ENCODE data around the gene PGBD2.
"Not testable (repeated sequence)": the region's sequence is repeated elsewhere in the genome, so short reads cannot be mapped to it uniquely, and the experiment has no call there.

Gene PGBD2

DNA sequence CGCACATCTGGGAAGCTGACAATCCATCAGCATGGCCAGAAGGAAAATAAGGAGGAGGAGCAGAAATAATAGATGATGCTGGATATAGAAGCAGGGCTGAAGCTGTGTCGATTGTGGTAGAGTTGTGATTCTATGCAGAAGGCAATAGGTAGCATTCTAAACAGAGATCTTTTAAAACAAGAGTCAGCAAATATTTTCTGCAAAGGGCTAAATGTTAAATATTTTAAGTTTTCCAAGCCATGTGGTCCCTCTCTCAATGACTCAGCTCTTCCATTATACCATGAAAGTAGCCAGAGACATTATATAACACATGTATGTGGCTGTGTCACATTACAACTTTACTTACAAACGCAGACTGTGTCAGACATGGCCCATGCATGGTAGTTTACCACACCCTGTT lies 21.2 kb downstream of the PGBD2 start:
- H3K9me3 ChIP-seq (ENCODE audit: control insufficient read depth, insufficient read depth, low read length); H3K27me3 ChIP-seq (ENCODE audit: control insufficient read depth, insufficient read depth, low read length); DNase-seq (ENCODE audit: low read depth, low spot score); H3K36me3 ChIP-seq (ENCODE audit: control insufficient read depth, insufficient read depth, low read length); H3K27ac ChIP-seq (ENCODE audit: low read length); H3K4me3 ChIP-seq (ENCODE audit: low read length); H3K4me1 ChIP-seq (ENCODE audit: control insufficient read depth, insufficient read depth, low read length): not testable (repeated sequence)
- no CpG with 5 or more reads among the region's 3 CpGs for WGBS (ENCODE audit: insufficient coverage, insufficient read length)

- H3K4me1 ChIP-seq (ENCODE audit: control insufficient read depth, insufficient read depth, low read length); H3K27ac ChIP-seq (ENCODE audit: low read length): not testable (repeated sequence)
Observed at GRCh38 chr1:248928122-248928521, 22.1 kb downstream of the PGBD2 start.

DNA sequence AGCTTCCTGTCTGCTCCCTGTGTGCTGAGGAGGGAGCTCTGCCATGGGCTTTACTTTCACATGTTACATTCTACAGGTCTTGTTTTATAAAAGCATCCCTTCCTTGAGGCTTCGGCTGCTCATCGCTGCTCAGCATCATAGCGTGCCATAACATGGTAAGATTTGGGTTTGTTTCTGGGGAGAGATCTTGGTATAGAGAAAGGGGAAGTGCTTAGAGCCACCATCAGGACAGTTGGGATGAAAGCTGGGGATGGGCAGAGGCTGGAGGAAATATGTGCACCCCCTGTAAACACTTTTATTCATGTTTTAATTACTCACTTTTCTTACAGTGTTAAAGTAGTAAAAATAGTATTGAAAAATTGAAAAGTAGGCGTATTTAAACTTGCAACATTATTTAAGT lies 24.0 kb downstream of the PGBD2 start:
- WGBS (ENCODE audit: insufficient coverage, insufficient read length), result no CpG with 5 or more reads among the region's 4 CpGs

More at GRCh38 chr1:248928122-248928521, 22.1 kb downstream of the PGBD2 start:
- H3K4me3 ChIP-seq (ENCODE audit: low read length); H3K36me3 ChIP-seq (ENCODE audit: control insufficient read depth, insufficient read depth, low read length); H3K9me3 ChIP-seq (ENCODE audit: control insufficient read depth, insufficient read depth, low read length); DNase-seq (ENCODE audit: low read depth, low spot score); H3K27me3 ChIP-seq (ENCODE audit: control insufficient read depth, insufficient read depth, low read length): not testable (repeated sequence)

DNA sequence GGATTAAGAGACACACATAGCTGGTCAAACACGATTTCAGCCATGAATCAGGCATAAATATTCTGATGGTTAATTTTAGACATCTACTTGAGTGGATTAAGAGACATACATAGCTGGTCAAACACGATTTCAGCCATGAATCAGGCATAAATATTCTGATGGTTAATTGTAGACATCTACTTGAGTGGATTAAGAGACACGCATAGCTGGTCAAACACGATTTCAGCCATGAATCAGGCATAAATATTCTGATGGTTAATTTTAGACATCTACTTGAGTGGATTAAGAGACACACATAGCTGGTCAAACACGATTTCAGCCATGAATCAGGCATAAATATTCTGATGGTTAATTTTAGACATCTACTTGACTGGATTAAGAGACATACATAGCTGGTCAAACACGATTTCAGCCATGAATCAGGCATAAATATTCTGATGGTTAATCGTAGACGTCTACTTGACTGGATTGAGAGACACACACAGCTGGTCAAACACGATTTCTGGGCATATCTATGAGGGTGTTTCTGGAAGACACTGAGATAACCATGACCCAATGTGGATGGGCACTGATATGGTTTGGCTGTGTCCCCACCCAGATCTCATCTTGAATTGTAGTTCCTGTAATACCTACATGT lies 32.3 kb downstream of the PGBD2 start:
- H3K27me3 ChIP-seq (ENCODE audit: control insufficient read depth, insufficient read depth, low read length); H3K9me3 ChIP-seq (ENCODE audit: control insufficient read depth, insufficient read depth, low read length); H3K27ac ChIP-seq (ENCODE audit: low read length); H3K36me3 ChIP-seq (ENCODE audit: control insufficient read depth, insufficient read depth, low read length); DNase-seq (ENCODE audit: low read depth, low spot score); H3K4me1 ChIP-seq (ENCODE audit: control insufficient read depth, insufficient read depth, low read length); H3K4me3 ChIP-seq (ENCODE audit: low read length): not testable (repeated sequence)
- WGBS (ENCODE audit: insufficient coverage, insufficient read length), result no CpG with 5 or more reads among the region's 9 CpGs

More for the DNA sequence above, 24.0 kb downstream of the PGBD2 start:
- not testable (repeated sequence) for H3K9me3 ChIP-seq (ENCODE audit: control insufficient read depth, insufficient read depth, low read length); H3K27me3 ChIP-seq (ENCODE audit: control insufficient read depth, insufficient read depth, low read length); H3K4me1 ChIP-seq (ENCODE audit: control insufficient read depth, insufficient read depth, low read length); H3K36me3 ChIP-seq (ENCODE audit: control insufficient read depth, insufficient read depth, low read length); H3K27ac ChIP-seq (ENCODE audit: low read length); H3K4me3 ChIP-seq (ENCODE audit: low read length); DNase-seq (ENCODE audit: low read depth, low spot score)

GRCh38 chr1:248944134-248944999 lies 38.3 kb downstream of the PGBD2 start:
- not testable (repeated sequence) for H3K4me1 ChIP-seq (ENCODE audit: control insufficient read depth, insufficient read depth, low read length); H3K4me3 ChIP-seq (ENCODE audit: low read length); H3K36me3 ChIP-seq (ENCODE audit: control insufficient read depth, insufficient read depth, low read length); DNase-seq (ENCODE audit: low read depth, low spot score); H3K9me3 ChIP-seq (ENCODE audit: control insufficient read depth, insufficient read depth, low read length); H3K27me3 ChIP-seq (ENCODE audit: control insufficient read depth, insufficient read depth, low read length); H3K27ac ChIP-seq (ENCODE audit: low read length)
- no CpG with 5 or more reads among the region's 77 CpGs for WGBS (ENCODE audit: insufficient coverage, insufficient read length)

GRCh38 chr1:248945000-248945423 lies 39.0 kb downstream of the PGBD2 start:
- H3K36me3 ChIP-seq (ENCODE audit: control insufficient read depth, insufficient read depth, low read length); H3K4me1 ChIP-seq (ENCODE audit: control insufficient read depth, insufficient read depth, low read length); H3K27ac ChIP-seq (ENCODE audit: low read length); DNase-seq (ENCODE audit: low read depth, low spot score); H3K9me3 ChIP-seq (ENCODE audit: control insufficient read depth, insufficient read depth, low read length); H3K27me3 ChIP-seq (ENCODE audit: control insufficient read depth, insufficient read depth, low read length); H3K4me3 ChIP-seq (ENCODE audit: low read length): not testable (repeated sequence)
- WGBS (ENCODE audit: insufficient coverage, insufficient read length), result no CpG with 5 or more reads among the region's 33 CpGs

DNA sequence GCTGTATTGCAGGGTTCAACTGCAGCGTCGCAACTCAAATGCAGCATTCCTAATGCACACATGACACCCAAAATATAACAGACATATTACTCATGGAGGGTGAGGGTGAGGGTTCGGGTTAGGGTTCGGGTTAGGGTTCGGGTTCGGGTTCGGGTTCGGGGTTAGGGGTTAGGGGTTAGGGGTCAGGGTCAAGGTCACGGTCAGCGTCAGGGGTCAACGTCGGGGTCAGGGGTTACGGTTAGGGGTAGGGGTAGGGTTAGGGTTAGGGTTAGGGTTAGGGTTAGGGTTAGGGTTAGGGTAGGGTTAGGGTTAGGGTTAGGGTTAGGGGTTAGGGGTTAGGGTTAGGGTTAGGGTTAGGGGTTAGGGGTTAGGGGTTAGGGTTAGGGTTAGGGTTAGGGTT lies 39.4 kb downstream of the PGBD2 start:
- H3K9me3 ChIP-seq (ENCODE audit: control insufficient read depth, insufficient read depth, low read length); H3K4me1 ChIP-seq (ENCODE audit: control insufficient read depth, insufficient read depth, low read length); H3K4me3 ChIP-seq (ENCODE audit: low read length); H3K36me3 ChIP-seq (ENCODE audit: control insufficient read depth, insufficient read depth, low read length); H3K27me3 ChIP-seq (ENCODE audit: control insufficient read depth, insufficient read depth, low read length); DNase-seq (ENCODE audit: low read depth, low spot score); H3K27ac ChIP-seq (ENCODE audit: low read length): not testable (repeated sequence)
- WGBS (ENCODE audit: insufficient coverage, insufficient read length), result 100% methylated on average over 3 of the region's 13 CpGs

DNA sequence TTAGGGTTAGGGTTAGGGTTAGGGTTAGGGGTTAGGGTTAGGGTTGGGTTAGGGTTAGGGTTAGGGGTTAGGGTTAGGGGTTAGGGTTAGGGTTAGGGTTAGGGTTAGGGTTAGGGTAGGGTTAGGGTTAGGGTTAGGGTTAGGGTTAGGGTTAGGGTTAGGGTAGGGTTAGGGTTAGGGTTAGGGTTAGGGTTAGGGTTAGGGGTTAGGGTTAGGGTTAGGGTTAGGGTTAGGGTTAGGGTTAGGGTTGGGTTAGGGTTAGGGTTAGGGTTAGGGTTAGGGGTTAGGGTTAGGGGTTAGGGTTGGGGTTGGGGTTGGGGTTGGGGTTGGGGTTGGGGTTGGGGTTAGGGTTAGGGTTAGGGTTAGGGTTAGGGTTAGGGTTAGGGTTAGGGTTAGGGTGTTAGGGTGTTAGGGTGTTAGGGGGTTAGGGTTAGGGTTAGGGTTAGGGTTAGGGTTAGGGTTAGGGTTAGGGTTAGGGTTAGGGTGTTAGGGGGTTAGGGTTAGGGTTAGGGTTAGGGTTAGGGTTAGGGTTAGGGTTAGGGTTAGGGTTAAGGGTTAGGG lies 39.9 kb downstream of the PGBD2 start:
- not testable (repeated sequence) for H3K4me3 ChIP-seq (ENCODE audit: low read length); H3K4me1 ChIP-seq (ENCODE audit: control insufficient read depth, insufficient read depth, low read length); H3K36me3 ChIP-seq (ENCODE audit: control insufficient read depth, insufficient read depth, low read length); H3K27ac ChIP-seq (ENCODE audit: low read length); H3K9me3 ChIP-seq (ENCODE audit: control insufficient read depth, insufficient read depth, low read length); DNase-seq (ENCODE audit: low read depth, low spot score); H3K27me3 ChIP-seq (ENCODE audit: control insufficient read depth, insufficient read depth, low read length)
